ENCODE measurements around the gene LAMB1.
"Not testable (repeated sequence)": the region's sequence is repeated elsewhere in the genome, so short reads cannot be mapped to it uniquely, and the experiment has no call there.

LAMB1 gene

DNA sequence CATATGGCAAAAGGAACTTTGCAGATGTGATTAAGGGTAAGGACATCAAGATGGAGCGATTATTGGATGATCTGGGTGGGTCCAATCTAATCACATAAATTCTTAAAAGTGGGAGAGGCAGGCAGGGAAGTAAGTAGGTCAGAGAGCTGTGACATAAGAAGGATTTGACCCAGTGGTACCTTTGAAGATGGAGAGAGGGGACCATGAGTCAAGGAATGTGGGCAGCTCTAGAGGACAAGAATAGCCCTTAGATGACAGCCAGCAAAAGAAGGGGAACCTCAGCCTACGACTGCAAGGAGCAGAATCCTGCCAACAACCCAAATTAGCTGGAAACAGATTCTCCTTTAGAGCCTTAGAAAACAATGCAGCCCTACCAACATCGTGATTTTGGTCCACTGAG is 34.5 kb downstream of the LAMB1 start:
- no peak for DNase-seq

DNA sequence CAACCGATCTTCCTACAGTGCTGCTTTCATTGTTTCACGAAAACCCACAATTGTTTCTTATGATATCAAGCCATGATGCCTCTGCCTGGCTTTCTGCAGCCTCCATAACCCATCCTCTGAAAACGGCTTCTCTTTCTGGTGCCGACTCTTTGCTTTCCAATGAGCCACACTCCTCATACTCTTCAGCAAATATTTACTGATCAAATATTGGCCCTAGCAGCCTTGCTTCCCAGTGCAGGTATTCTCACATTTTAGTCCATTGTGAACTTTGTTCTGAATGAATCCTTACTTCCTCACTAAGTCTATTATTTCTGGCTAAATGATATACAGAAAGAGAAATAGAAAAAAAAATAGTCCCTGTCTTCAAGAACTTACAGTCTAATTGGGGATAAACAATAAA is 35.5 kb downstream of the LAMB1 start:
- DNase-seq = no peak

DNA sequence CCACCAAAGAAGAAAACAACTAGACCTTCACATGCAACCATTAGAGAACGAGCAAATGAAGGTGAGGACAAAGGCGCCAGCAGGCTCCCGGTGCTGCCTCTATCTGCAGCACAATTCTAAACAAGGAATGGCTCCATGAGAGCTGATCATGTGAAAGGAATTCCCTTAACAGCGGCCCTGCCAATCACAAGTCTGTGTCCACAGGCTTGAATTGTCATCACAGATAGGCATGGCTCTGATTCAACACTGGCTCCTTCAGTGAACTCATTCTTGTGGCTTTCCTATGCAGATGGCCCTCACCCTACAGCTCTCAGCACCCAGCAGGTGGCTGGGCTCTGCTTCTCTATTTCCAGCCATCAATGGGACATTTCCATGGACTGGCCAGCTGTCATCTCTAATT is 36.2 kb downstream of the LAMB1 start:
- peak; percentile 91 for DNase-seq

DNA sequence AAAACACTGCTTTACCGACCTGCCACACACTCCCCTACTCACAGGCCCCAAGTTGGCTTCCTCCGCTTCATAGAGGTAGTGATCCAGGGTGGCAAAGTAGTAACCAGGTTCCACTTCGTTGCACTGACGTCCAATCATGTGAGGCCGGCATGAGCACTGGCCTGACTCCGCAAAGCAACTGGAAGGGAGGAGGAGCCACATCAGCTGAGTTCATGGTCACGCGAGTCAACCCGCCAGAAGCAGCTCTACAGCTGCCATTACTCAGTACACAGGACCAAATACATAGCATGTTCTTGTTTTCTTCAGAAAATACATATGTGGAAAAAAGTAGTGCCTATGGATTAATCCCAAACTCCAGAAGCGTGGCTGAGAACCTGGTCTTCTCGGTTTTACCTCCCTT is 38.5 kb downstream of the LAMB1 start:
- DNase-seq = no peak

DNA sequence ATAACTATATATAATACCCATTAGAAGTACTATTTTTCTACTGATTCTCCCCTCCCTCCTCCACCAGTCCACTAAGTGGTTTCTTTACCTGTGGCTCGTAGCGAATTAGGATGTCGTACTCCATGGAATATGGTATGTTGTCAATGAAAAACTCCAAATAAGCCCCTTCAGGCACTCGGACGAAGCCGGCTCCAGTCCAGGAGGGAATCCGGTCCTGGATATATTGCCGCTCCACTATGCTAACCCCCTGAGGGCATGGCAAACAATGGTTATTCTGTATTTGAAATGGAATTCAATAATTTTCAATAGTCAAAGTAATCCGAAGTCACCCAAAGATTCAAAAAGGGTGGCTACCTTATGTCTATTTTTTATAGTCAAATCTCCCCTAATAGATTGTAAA is 40.1 kb downstream of the LAMB1 start:
- DNase-seq = no peak

- peak; percentile 70 for DNase-seq
Measured at GRCh38 chr7:107961405-107961804, 41.6 kb downstream of the LAMB1 start.

DNA sequence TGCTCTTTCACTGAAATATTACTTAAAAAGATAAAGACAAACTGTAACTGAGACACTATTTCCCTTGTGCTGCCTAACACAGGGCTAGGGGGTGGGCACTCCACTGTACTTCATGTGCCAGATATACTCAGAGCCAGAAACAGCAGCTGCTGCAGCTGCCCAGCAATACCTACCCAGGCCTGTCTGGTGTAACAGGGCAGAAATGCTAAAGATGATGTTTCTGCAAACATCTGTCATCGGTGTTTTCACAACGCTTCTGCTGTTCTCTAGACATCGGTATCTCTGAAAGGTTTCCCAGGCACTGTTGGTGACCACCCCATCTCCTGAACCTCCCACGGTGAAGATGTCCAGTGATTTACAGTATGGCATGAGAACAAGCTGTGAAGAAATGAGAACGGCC is 42.7 kb downstream of the LAMB1 start:
- peak; percentile 82 for DNase-seq

GRCh38 chr7:107959527-107959898 is 43.4 kb downstream of the LAMB1 start:
- DNase-seq = no peak

- no peak for DNase-seq
Measured at GRCh38 chr7:107958764-107959526, 44.0 kb downstream of the LAMB1 start.

GRCh38 chr7:107957436-107957835 is 45.5 kb downstream of the LAMB1 start:
- DNase-seq = no peak

DNA sequence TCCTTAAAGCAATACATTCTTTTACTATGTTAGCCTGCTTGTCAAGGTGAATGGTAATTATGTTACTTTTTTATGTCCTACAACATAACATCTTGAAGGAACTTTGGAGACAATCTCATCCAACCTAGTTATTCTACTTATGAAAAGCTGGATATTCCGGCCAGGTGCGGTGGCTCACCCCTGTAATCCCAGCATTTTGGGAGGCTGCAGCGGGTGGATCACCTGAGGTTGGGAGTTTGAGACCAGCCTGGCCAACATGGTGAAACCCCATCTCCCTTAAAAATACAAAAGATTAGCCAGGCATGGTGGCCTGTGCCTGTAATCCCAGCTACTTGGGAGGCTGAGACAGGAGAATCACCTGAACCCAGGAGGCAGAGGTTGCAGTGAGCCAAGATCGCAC is 46.0 kb downstream of the LAMB1 start:
- not testable (repeated sequence) for DNase-seq

- no peak for DNase-seq
Measured at GRCh38 chr7:107955394-107955793, 47.6 kb downstream of the LAMB1 start.

GRCh38 chr7:107953924-107954303 is 49.0 kb downstream of the LAMB1 start:
- DNase-seq = no peak

GRCh38 chr7:107953265-107953923 is 49.6 kb downstream of the LAMB1 start:
- no peak for DNase-seq

GRCh38 chr7:107951896-107952295 is 51.1 kb downstream of the LAMB1 start:
- DNase-seq = no peak

DNA sequence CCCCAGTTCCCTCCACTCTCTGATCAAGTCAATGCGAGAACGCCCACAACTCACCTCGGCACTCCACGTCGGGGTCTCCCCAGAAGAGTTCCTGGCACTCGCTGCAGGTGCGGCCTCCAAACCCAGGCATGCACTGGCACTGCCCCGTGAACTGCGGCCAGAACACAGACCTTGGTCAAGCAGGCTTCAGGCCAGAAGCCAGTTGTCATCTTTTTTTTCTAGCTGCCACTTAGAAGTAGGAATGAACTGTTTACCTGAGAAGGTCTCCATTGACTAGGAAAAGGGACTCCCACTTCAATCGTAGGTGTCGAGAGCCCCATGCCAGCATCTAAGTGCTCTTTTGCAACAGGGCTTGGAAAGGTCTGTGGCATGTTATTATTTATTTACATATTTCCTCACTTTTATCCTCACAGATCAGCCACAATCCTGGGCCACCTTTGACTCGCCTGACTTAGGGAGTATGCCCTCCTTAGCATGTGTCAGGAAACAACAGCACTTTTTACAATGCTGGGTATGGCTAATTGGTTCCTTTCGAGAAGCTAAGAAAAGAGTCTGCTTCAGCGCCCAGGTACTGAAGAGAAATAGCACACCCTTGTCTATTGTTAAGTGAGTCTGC is 51.7 kb downstream of the LAMB1 start:
- DNase-seq = no peak

- no peak for DNase-seq
Measured at GRCh38 chr7:107949443-107949935, 53.5 kb downstream of the LAMB1 start.

- no peak for DNase-seq
Measured at GRCh38 chr7:107948645-107949442, 54.1 kb downstream of the LAMB1 start.

GRCh38 chr7:107946881-107947280 is 56.1 kb downstream of the LAMB1 start:
- DNase-seq = no peak

- no peak for DNase-seq
Measured at GRCh38 chr7:107946451-107946850, 56.5 kb downstream of the LAMB1 start.

DNA sequence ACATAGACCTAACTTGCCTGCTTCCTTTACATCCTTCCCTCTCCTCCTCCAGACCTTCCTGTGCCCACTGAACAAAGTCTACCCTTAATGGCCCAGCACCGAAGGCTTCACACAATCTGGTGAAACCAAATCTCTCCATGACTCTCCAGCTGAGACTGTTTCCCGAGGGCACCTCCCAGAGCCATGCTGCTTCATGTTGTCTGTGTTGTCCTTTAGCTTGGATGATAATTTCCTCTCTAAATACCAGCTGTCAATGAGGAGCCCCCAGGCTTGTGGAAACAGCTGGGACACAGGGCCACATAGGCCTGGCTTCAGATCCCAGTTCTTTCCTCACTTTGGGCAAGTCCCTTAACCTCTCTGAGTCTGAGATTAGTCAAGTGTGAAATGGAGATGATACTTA is 57.6 kb downstream of the LAMB1 start:
- DNase-seq = peak; percentile 81

- no peak for DNase-seq
Measured at GRCh38 chr7:107944411-107945169, 58.4 kb downstream of the LAMB1 start.

DNA sequence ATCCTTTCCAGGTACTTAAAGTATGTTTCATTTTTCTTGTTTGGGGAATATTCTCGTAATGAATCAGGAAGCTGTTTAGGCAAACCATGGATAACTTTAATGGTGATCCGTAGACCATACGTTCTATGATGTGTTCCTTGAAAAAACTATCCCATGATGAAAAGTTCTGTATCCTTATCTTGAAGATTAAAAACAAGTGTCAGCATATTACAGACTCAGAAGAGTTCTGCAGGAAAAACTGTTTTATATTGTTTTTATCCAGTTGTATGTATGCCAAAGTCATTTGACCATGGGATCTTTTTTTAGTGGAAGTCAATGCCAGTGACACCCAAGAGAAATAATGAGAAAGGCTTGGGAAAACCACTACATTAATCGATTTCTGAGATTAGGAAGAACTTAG is 59.9 kb downstream of the LAMB1 start:
- DNase-seq = no peak

All from NCI-H1694 (cell line).